Limb (tissue), 2 donors: ENCODE data around the gene MOCS1.

Experiments
- DNase-seq, 2 donors: peaks; one replicate each; pipeline ENCODE4 v3.0.0-alpha.2; 2016; ENCODE audit errors: extremely low spot score in 2 of 2

The MOCS1 gene

DNA sequence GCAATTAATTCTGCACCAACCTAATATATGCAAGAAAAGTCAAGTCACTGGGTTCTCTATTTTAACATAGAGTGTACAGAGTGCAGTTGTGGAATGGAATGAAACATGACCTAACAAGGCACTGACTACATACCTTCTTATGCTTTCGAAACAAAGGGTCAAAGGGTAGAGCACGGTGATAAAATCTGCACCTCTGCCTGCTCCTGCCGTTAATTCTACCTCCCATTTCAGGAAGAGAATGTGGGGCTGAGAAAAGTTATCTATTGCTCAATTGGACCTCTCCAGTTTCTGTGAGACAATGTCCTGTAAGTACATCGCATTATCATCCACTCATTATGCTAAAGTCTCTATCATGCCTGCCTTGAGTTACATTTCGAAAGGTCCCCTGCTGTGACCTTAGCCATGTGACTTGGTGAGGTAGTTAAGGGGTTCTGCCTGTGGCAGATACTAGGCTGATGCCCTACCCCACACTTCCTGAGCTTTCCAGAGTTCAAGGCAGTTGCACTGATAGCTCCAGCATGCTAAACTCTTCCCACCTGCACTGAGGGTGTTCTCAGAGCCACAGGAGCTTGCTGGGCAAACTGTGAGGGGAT is 14.0 kb upstream of the MOCS1 start:
- no peak for DNase-seq

DNA sequence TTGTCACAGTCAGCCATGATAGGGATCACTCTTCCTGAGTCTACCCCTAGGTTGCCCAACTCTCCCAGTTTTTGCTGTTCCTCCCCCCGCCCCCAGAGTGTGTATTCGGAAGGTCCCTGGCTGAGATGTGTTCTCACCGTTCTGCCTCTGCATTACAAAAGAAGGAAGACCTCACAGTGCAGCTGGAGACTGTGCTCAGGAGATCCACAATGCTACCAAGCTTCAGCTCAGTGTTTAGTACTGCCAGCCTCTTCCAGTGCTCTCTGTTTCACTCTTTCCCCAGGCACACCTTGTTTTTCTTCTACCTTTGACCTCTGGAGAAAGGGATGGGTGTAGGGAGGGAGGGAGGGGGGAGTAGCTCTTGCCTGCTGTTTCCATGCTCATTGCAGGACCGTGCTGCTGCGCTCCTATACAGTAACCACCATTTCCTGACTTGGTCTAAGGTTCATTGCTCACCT is 13.4 kb upstream of the MOCS1 start:
- no peak for DNase-seq

DNA sequence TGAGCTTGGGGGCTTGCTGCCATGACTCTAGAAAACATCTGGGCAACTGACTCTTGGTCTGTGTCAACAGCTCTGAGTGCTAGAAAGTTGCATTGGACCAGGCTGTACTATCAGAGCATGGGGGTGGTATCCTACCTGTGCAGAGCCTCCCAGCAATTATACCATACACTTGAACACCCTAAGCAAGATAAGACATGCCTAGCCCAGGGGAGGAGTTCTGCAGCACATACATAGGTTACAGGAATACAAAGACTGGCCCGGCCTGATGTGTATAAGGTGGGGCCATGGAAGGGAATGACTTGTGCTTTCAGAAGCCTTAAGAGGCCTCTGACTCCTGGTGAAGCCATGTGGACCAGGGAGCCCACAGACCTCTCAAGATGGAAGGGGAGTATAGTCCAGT is 11.4 kb upstream of the MOCS1 start:
- no peak for DNase-seq

GRCh38 chr6:39942903-39943580 is 8.8 kb upstream of the MOCS1 start:
- DNase-seq: no peak

DNA sequence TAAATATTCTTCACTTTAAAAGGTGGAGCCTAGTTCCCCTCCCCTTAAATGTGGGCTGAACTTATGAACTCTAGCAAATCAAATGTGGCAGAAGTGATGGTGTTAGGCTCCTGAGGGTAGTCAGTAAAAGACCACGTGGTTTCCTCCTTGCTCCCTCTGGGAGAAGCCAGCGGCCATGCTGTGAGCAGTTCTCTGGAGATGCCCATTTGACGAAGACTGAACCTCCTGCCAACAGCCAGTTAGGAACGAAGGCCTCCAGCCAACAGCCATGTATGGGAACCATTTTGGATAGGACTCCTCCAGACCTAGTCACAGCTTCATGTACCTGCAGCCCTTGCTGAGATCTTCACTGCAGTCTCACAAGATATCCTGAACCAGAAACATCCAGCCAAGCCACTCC is 7.6 kb upstream of the MOCS1 start:
- DNase-seq: no peak

DNA sequence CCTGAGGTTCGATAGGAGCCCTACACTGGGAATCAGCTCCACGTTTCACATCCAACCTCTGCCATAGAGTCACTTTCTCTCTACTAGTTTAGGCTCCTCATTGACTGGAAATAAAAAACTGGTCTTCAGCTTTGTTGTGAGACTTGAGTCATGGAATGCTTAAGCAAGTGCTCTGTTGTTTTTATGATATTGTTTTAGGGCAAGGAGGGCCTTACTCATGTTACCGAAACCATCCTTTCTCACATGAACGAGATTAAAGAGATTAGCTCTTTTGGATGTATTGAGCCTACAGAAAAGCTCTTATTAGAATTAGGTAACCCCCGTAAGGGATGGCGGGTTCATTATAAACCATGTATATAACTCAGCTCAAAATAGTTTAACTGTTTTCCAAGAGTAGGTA is 6.9 kb upstream of the MOCS1 start:
- DNase-seq: no peak

DNA sequence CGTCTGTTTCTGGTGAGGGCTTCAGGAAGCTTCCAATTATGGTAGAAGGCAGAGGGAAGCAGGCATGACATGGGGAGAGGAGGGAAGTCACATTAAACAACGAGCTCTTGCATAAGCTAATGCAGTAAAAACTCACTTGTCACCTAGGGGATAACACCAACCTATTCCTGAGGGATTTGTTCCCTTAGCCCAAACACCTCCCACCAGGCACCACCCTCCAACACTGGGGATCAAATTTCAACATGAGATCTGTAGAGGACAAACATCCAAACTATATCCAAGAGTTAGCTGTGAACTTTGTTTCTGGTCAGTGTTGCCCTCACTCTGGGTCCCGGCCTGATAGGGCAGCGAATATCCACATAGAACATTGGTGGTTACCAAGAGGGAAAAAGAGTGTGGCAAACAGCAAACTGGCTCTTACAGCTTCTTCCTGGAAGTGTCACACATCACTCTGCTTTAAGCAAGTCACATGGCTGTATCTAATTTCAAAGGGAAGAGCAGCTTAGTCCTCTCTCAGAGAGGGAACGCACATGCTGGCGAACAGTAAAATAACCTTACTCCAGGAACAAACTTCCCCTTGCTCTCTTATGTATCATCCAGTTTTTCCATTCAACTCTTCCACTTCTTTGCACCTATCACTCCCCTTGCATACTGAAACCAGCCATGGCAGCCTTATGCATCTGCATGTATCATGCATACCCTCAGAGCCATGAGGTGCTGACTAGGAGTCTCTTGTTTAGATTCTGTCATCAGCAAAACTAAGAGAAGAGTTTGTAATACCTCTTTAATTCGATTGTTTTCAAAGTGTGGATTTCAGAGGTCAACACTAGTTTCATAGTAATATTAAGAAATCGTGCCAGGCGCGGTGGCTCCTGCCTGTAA is 4.8 kb upstream of the MOCS1 start:
- no peak for DNase-seq

GRCh38 chr6:39937686-39938333 is 3.5 kb upstream of the MOCS1 start:
- DNase-seq: no peak

- no peak for DNase-seq
Measured at GRCh38 chr6:39936857-39937256, 2.6 kb upstream of the MOCS1 start.

- DNase-seq: no peak
Measured at GRCh38 chr6:39935241-39935640, 979 bp upstream of the MOCS1 start.

DNA sequence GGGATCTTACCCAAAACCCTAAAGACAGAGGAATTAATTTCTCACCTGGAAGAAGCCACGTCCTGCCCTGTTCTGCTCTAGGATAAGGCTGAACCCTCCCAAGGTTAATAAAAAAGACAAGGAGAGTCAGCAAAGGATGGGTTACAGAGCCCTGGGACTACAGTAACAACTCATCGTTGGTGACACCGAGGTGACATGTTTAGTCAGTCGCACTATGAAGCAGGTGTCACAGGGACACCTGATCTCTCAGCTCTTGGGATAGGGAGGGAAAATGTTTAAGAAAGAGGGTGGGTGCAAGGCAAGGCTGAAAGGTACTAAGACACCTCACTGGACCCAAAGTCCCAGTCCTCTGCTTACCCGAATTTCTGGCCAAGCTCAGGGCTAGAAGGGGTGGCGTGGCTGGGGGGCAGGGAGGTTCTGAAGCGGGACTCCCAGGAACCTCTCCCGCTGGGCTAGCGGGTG is 562 bp downstream of the MOCS1 start:
- DNase-seq: no peak

DNA sequence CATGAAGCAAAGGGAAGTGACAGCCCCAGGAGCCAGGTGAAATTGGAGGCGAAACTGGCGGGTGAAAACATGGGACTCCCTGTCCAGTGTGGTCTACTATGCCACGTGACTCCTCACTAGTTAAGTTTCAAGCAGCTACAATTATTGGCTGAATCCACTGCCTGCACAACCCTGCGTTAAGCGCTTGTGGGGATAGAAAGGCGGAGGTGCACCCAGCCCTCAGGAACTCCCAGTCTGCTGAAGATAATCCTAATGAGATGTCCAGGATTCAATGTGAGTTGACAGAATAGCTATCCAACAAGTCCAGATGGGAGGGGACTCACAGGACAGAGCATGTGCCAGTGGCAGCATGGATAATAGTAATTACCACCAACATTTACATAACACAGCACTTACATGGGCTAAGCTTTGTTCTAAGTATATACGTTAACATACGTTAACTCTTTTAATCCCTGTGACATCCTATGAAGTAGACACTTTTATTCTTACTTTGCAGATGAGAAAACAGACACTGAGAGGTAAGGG is 1.8 kb downstream of the MOCS1 start:
- no peak for DNase-seq

DNA sequence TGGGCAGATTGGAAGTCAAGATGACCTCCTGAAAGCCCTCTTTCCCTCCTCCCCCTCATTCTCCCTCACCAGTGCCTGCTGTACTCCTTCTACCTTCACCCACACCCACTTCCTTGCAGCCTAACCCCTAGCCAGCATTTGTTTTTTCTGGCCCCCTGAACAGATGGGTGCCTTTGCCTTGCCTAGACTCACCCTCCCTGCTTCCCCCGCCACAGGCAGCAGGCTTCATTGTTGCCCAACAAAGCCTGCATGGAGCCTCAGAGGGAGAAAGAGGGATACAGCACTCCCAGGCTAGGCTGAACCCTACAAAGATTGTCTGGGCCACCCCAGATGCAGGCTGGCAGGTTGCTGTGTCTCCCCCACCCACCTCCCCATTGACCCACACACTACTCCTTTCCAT is 2.7 kb downstream of the MOCS1 start:
- no peak for DNase-seq

DNA sequence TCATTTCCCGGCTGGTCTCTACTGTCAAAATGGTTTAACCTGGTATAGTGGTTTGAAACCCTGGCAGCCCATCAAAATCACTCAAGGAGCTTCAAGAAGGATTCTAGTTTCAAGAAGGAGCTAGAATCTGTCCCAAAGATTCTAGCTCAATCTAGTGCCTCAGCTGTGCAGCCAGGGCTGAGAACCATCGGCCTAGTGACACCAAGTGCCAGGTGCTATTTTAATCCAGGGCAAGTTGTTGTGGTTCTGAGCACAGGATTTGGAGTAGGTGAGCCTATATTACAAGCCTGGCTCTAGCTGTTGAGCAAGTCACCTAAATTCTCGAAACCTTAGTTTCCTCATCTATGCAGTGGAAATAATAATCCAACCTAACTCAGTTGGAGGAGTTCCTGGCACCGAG is 3.7 kb downstream of the MOCS1 start:
- no peak for DNase-seq

DNA sequence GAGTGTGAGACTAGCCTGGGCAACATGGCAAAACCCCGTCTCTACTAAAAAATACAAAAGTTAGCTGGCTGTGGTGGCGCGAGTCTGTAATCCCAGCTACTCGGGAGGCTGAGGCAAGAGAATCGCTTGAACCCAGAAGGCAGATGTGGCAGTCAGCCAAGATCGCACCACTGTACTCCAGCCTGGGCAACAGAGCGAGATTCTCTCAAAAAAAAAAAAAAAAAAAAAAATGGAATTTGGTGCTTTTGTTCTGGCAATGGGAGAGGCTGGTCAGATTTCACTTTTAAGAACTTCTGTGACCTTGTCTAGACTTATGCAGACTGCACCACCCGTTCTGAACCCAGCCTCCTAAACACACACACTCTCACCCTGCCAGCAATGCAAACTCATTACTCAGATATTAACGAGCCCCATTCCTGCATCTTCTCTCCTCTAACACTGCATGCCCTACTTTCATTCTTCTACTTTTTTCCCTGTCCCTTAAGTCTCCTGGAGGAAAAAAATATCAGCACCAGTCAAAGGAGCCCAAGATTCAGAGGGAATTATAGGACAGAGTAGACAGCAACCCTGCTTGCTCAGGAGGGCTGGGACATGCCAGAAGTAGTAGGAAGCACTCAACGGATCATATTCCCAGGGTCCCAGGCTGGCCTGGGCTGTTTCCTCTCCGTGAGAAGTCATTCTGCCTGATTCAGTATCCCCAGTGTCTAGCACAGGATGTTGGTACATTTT is 4.4 kb downstream of the MOCS1 start:
- no peak for DNase-seq

- no peak for DNase-seq
Measured at GRCh38 chr6:39929039-39929732, 5.1 kb downstream of the MOCS1 start.

DNA sequence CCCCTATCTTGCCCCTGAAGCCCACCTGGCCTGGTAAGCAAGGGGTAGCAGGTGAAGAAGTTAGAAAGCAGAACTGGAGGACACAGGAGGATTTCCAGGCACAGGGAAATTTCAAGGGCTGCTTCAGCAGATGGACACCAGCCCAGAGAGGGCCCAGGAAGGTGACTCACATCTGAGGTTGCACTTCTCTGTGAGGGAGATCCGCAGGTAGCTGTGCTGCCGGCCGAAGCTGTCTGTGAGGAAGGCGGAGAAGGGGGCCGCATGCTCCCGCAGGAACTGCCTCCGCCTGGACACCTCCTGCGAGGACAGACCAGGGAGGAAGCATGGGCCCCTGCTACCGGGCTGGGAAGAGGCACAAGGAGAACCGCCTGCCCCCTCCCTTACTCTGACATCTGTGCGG is 7.1 kb downstream of the MOCS1 start:
- DNase-seq: no peak

DNA sequence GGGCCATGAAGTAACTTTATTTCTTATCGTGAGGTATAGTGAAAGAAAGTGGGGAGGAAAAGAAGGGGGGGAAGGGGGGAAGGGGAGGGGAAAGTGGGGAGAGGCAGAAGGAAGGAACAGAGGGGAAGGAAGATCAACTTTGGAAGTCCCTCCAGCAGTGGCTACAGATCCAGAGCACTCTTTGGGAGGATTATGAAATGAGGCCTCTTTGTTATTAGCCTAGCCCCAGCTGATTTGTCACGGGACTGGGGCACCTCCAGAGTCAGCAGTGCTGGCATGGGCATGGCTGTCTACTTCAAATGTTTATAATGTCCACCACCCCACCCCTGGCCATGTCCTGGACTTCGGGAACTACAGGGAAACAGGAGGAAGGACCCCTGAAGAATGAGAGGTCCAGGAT is 7.6 kb downstream of the MOCS1 start:
- no peak for DNase-seq

GRCh38 chr6:39925931-39926290 is 8.4 kb downstream of the MOCS1 start:
- no peak for DNase-seq

DNA sequence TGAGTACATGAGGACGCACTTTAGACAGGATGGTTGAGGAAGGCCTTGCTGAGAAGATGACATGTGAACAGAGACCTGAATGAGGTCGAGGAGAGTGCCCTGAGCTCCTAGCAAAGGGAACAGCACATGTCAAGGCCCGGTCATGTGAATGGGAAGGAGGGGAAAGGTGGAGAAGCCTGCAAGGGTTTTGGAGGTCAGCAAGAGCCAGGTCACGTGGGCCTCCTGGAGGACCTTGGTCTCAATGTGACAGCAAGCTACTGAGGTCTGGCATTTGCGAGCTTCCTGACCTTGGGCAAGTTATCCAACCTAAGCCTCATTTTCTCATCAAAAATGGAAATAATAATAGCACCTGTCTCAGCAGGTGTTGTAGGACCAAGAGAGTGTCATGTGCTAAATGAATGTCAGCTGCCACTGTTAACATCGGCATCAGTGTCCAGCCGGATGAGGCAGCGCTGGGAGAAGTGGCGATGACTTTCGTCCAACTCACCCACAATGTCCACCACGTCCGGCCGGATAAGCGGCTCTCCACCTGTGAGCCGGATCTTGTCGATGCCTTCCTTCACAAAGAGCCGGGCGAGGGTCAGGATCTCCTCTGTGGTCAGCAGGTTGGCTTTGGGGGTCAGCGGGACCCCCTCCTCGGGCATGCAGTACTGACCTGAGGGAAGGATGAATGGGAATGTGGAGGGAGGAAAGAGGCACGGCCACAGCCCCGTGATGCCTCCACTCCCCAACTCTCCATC is 8.9 kb downstream of the MOCS1 start:
- no peak for DNase-seq
